HG02763 (cell line): ENCODE data around the gene DDX46.
"Not testable (repeated sequence)": the region's sequence is repeated elsewhere in the genome, so short reads cannot be mapped to it uniquely, and the experiment has no call there.

ENCODE experiments used
- ATAC-seq: cut with Tn5 transposase; IDR thresholded peaks from one replicate; pipeline ENCODE4 v1.9.1; 2021; ENCODE audit warnings: mild to moderate bottlenecking, moderate library complexity; ENCODE audit not compliant: unreplicated experiment

Gene DDX46

DNA sequence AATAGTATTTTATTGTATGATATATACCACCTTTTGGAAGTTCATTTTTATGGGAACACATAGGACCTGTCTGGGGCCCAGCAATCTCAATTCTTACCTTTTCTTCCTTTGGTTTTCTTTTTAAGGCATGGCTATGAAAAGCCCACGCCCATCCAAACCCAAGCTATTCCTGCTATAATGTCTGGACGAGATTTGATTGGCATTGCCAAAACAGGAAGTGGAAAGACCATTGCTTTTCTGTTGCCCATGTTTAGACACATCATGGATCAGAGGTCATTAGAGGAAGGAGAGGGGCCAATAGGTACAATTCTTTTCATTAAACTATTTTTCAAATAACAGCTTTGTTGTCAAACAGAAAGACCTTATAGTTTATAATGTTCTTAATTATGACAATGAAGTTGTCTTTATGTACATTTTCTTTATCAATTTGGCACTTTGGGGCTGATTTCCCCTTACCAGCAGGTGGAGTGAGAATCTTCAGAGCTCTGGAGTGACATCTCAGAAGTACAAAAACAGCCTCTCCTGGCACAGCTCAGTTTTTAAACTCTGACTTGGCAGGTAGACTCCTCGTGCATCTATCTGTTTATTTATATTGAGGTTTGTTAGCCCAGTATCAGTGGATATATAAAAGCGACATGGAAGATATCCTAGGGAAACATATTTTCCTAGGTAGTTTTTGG, 25.8 kb downstream of the DDX46 start:
- ATAC-seq = no peak

DNA sequence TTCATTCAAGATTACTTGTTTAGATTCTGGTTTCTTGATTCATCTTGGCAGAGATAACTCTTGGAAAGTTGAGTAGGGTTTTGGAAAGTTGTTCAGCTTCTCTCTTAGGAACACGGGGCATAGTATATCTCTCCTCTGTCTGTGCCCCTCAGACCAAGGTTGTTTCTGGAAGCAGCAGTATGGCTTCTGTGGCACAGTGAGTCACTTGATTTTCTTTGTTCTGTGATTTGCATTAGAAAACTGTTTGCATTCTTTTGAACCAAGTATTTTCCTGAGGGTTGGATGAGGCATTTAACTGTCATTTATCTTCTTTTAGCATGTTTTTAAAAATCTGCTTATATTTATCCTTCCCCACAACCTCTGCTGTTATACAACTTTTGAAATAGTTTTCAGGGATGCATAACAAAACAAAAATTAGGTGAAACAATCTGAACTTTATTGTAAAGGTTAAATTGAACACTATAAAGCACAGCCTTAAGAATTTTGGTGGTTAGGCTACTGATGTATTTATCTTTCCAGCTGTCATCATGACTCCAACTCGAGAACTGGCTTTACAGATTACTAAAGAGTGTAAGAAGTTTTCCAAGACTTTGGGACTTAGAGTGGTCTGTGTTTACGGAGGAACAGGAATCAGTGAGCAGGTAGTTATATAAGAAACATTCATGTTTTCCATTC, 26.5 kb downstream of the DDX46 start:
- no peak for ATAC-seq

DNA sequence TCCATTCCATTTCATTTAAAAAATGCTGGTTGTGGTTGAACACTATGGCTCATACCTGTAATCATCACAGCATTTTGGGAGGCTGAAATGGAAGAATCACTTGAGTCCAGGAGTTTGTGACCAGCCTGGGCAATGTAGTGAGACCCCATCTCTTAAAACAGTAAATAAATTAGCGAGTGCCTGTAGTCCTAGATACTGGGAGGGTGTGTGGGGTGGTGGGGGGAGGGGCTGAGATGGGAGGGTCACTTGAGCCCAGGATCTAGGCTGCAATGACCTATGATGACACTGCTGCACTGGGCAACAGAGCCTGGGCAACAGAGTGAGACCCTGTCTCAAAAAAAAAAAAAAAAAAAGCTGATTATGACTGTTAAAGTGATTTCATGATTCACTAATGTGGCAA, 29.1 kb downstream of the DDX46 start:
- no peak for ATAC-seq

DNA sequence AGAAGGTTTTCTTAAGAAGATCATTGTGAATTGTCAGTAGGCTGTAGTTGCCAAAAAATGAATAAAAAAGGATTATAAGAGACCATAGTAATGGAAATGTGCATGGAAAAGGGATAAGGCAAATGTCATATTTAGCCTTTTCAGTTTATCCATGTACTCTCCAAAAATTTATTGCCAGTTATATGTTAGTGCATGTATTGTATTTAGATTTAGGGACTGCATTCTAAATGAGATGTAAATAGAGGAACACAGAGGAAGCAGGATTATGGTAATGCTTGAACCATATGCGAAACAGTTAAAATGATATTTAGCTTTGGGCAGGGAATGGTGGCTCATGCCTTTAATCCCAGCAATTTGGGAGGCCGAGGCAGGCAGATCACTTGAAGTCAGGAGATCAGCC, 33.0 kb downstream of the DDX46 start:
- no peak for ATAC-seq

DNA sequence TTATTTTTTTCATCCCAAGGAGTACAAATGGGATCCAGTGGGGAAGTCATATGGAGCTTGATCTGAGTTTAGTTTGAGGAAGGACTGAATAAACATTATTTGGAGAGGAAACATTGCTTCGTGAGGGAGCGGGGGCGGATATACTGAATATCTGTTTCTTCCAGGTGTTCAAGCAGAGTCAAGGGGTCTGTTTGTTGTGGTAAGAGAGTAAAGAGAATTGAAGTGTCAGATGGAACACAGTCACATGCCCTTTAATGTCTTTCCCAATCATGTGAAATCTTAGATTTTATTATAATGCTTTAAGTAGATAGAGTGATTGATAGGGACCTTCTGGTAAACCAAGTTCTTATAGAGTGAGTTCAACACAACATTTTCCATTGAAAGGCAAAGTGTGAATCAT, 33.7 kb downstream of the DDX46 start:
- ATAC-seq = no peak

DNA sequence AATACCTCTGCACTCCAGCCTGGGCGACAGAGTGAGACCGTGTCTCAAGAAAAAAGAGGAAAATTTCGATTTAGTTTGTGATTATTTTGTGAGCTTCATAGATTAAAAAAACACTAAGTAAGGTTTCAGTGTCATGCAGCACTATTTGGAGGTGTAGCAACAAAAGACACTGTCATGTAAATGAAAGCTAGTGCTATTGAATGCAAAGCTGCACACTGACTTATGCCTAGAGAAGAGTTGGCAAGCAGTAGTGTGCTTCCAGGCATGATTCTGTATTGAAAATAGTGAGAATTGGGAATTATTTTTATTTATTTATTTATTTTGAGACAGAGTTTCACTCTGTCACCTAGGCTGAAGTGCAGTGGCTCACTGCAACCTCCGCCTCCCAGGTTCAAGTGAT, 34.5 kb downstream of the DDX46 start:
- ATAC-seq = no peak

DNA sequence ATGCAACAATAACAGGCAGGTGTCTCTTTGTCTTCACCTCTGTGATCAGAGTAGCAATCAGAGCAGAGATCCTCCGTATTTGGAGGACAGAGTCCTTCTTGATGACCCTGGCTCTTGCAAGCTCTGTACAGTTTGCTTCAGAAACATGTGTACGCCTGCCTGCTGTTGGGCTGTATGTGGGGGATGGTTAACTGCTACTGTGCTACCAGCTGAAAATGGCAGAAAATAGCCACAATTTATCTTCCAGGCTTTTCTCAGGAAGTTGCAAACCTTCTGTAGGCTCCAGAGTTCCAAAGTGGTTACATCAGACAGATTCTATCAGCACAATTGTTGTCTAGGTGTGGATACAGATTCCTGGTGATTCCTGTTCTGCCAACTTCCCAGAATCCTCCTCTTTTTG, 35.5 kb downstream of the DDX46 start:
- ATAC-seq = no peak

DNA sequence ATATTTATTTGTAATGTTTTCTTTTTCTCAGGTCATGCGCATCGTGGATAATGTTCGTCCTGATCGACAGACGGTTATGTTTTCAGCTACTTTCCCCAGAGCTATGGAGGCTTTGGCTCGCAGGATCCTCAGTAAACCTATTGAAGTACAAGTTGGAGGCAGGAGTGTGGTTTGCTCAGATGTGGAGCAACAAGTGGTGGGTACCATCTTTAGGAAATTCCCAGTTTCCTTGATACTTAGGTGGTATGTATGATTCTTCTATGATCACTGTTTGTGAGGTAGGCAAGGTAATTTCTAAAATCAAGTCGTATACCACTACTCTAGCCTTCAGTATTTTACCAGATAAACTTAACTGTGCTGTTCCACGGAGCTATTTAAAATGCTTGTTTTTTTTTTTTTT, 36.2 kb downstream of the DDX46 start:
- no peak for ATAC-seq

DNA sequence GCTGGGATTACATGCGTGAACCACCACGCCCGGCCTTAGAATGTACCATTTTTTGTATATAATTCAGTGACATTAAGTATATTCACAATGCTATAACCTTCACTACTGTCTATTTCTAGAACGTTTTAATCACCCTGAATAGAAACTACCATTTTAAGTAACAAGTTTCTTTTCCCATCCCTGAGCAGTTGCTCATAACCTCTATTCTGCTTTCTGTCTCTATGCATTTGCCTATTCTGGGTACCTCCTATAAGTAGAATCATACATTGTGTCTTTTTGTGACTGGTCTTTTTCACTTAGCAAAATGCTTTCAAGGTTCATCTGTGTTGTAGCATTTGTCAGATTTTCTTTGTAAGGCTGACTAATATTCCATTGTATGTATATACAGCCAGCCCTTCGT, 39.9 kb downstream of the DDX46 start:
- ATAC-seq = no peak

DNA sequence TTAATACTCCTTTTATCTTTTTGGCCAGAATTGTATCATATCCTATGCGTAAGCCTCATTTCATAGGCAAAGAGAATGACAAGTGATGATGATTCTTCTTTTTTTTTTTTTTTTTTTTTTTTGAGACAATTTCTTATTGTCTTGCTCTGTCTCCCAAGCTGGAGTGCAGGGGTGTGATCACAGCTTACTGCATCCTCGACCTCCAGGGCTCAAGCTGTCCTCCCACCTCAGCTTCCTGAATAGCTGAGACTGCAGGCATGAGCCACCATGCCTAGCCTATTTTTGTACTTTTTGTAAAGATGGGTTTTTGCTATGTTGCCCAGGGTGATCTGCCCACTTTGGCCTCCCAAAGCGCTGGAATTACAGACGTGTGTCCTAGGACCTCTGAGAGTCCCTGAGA, 45.2 kb downstream of the DDX46 start:
- no peak for ATAC-seq

DNA sequence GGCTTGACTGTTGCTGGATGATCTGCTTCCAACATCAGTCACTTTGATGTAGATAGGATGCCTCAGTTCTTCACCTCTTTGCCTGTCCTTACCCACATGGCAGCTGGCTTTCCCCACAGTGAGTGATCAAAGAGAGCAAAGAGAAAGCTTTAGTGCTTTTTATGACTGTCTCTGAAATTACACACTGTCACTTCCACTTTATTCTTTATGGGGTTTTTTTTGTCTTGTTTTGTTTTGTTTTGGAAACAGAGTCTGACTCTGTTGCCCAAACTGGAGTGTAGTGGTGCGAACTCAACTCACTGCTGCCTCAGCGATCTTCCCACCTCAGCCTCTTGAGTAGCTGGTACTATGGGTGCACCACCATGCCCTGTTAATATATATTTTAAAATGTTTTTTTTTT, 54.8 kb downstream of the DDX46 start:
- ATAC-seq = no peak

DNA sequence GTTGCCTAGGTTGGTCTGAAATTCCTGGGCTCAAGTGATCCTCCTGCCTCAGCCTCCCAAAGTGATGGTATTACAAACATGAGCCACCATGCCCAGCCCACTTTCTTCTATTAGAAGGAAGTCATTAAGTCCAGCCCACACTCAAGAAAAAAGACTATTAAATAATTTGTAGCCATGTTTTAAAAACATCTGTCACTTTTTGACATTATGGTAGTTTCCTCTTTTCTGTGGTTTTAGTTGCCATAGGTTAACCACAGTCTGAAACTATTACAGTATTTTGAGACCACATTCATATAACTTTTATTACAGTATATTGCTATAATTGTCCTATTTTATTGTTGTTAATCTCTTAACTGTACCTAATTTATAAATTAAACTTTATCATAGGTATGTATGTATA, 55.2 kb downstream of the DDX46 start:
- ATAC-seq = no peak

DNA sequence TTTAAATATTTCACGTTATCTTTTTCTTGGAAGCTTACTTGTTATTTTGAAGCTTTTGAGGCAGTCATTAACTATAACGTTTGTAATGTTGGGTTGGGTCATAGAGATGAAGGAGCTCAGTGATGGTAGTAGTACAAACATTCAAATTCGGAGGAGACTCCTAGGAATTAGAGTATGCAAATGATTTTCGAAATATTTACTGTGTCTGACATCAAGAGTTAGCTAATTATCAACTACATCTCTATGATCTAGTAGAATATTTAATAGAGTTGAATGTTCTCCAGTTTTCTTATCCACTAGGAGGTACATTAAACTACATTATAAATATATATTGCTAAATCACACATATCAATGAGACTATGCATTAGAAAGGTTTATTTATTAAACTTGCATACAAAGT, 58.4 kb downstream of the DDX46 start:
- no peak for ATAC-seq

DNA sequence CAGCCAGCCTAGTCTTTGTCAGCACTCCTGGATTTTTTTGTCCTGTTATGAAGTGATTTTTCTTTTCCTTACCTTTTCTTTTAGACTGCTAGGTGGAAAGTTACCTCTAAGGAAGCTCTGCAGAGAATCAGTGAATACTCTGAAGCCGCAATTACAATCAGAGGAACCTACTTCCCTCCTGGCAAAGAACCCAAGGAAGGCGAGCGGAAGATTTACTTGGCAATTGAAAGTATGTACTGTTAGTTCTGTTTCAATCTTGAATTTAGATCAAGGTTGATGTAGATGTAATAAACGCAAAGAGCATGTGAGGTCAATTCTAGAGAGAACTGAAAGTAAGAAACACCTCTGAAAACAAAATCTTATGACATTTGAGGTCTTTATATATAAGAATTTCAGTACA, 60.2 kb downstream of the DDX46 start:
- ATAC-seq = no peak

DNA sequence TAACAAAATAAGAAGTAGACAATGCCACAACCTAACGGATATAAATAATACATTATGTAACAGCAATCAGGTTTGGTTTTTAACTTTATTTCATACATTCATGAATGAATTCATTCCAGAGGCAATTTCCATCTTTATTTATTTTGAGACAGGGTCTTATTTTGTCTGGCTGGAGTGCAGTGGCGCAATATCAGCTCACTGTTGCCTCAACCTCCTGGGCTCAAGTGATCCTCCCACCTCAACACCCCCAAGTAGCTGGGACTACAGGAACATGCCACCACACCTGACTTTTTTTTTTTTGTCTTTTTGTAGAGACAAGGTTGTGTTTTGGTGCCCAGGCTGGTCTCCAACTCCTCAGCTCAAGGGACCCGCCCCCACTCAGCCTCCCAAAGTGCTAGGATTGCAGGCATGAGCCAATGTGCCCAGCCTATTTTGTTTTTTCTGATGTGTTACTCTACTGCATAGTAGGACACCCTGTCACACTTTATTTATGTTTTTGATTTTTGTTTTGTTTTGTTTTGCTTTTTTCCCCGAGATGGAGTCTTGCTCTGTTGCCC, 60.9 kb downstream of the DDX46 start:
- ATAC-seq = no peak

DNA sequence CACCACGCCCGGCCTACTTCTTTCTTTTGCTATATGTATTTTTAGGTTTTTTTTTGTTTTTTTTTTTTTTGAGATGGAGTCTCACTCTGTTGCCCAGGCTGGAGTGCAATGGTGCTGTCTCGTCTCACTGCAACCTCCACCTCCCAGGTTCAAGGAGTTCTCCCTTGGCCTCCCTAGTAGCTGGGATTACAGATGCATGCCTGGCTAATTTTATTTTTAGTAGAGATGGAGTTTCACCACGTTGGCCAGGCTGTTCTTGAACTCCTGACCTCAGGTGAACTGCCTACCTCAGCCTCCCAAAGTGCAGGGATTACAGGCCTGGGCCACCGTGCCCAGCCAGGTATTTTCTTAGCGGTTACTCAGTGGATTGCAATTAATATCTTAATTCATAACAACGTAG, 63.3 kb downstream of the DDX46 start:
- no peak for ATAC-seq

DNA sequence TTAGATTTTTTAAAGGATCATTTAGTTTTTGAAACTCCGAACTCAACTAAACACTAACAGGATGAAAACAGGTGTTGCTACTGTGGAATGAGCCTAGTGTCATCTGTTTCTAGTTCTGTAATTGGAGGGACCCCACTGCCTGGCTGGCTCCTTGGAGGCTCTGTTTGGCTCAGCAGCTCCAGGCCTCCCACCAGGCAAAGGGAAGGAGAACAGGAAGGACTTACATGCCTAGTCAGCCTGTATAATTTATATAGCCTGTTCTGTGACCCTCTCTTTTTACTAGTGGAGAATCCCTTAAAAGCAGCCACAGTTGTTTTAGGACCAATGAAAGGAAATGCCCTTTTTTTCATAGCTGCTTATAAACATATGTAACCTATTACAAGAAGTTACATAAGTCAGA, 66.1 kb downstream of the DDX46 start:
- ATAC-seq = no peak

DNA sequence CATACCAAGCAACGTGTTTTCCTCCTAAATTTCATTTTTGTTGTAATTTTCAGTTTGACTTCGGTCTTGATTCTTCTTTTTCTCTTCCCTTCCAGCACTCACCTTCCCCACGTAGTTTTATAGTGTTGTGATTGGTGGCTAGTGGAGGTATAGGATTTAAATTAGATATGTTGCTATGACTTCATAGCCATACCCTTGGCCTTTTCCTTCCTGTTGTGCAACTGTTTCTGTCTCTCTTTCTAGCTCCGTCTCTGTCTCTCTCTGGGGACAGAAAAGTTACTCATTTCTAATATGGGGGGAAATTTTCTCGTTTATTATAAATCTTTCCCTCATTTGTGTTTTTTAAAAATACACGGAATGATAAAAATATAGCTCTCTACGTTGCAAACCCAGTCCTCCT, 66.6 kb downstream of the DDX46 start:
- no peak for ATAC-seq

DNA sequence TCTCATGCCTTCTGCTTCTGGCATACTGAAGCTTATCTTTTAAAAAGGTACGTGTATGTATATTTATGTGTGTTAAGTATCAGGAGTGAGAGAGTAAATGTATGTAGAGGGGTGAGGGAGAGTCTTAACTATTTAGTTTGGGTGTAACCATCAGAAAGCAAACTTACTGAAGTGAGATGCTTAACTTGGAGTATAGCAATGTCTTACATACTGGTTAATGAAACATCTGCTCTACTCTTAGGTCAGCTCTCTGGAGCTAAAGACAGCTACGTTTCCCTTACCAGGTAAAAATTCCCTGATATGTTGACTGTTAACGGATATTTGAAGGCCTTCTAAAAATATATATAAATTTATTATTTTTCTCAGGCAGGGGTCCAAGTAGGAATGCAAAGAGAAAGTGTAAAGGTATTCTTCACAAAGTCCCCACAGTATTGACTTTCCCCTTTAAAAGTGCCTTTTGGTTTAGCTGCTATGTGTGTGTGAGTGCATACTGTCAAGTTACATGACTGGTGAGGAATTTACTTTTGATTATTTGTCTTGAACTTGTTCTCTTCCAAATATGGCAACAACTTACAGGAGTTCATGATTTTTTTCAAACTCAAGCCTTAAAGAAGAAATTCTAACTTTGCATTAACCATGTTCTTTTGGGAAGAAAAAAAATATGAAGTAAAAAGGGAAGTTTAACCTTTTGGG, 74.9 kb downstream of the DDX46 start:
- no peak for ATAC-seq

DNA sequence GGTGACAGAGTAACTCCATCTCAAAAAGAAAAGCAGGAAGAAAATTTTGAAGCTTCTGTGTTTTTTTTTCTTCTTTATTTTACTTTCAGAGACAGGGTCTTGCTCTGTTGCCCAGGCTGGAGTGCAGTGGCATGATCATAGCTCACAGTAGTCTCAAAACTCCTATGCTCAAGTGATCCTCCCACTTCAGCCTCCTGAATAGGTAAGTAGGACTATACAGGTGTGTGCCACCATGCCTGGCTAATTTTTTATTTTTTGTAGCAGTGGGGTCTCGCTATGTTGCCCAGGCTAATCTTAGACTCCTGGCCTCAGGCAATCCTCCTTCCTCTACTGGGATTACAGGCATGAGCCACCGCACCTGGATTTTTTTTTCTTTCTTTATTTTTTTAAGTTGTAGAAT, 77.0 kb downstream of the DDX46 start:
- no peak for ATAC-seq

DNA sequence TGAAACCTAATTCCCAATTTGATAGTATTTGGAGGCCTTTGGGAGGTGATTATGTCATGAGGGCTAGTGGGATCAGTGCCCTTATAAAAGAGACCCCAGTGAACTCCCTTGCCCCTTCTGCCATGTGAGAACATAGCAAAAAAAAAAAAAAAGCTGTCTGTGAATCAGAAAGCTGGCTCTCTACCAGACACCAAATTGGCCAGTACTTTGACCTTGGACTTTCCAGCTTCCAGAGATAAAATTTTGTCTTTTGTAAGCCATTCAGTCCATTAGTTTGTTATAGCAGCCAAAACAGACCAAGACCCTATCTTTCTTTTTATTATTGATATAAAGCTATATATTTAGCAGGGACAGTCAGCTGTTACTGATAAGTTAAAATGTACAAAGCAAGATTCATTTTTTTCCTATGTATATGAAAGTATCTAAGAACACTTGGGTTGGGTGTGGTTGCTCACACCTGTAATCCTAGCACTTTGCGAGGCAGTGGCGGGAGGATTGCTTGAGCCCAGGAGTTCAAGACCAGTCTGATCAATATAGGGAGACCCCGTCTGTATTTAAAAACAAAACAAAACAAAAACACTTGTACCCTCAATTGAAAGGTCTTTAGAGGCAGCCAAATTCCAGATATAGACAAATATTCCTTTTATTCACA, 79.1 kb downstream of the DDX46 start:
- ATAC-seq = no peak

DNA sequence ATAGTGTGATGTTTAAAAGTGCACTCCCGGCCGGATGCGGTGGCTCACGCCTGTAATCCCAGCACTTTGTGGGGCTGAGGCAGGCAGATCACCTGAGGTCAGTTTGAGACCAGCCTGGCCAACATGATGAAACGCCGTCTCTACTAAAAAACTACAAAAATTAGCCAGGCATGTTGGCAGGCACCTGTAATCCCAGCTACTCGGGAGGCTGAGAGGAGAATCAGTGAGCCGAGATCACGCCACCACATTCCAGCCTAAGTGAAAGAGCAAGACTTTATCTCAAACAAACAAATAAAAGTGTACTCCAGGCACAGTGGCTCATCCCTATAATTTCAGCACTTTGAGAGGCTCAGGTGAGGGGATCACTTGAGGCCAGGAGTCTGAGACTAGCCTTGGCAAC, 79.8 kb downstream of the DDX46 start:
- ATAC-seq = not testable (repeated sequence)
